Measurements from ENCODE around the gene CENPX.

Gene CENPX

GRCh38 chr17:81995463-81996231 lies 27.0 kb downstream of the CENPX start:
- Histone ChIP-seq H3K36me3 (replicated peaks; ENCODE audit: low read depth, low read length) (no peaks in the 10 kb centered on the region), H2AFZ (ENCODE audit: low read depth, low read length) (no peak overlapping the region), H3K9me3 (ENCODE audit: insufficient read depth, low read length) (no peaks in the 10 kb centered on the region), H3K4me3 (ENCODE audit: low read length) (no peak overlapping the region), H3K27ac (ENCODE audit: low read length) (no peak overlapping the region), H3K79me2 (ENCODE audit: low read length) (no peaks in the 10 kb centered on the region), H3K4me2 (ENCODE audit: low read length) (no peak overlapping the region), H3K9ac (ENCODE audit: low read length) (no peak overlapping the region), H4K20me1 (ENCODE audit: insufficient read depth, low read length) (no peaks in the 10 kb centered on the region), H3K4me1 (ENCODE audit: low read length) (no peaks in the 10 kb centered on the region), H3K27me3 (ENCODE audit: low read depth, low read length) (no peaks in the 10 kb centered on the region)
- TF ChIP-seq EZH2phosphoT487 (IDR thresholded peaks at IDR 0.05; ENCODE audit: low read depth) (no peak), CTCF (IDR thresholded peaks at IDR 0.05; ENCODE audit: low read depth, low read length) (no peak)

- Histone ChIP-seq H3K9ac (ENCODE audit: low read length) (no peak overlapping the region), H4K20me1 (ENCODE audit: insufficient read depth, low read length) (no peaks in the 10 kb centered on the region), H3K79me2 (ENCODE audit: low read length) (no peaks in the 10 kb centered on the region), H3K36me3 (replicated peaks; ENCODE audit: low read depth, low read length) (no peaks in the 10 kb centered on the region), H3K27ac (ENCODE audit: low read length) (no peak overlapping the region), H2AFZ (ENCODE audit: low read depth, low read length) (no peak overlapping the region), H3K4me2 (ENCODE audit: low read length) (no peak overlapping the region), H3K9me3 (ENCODE audit: insufficient read depth, low read length) (no peaks in the 10 kb centered on the region), H3K4me1 (ENCODE audit: low read length) (no peaks in the 10 kb centered on the region), H3K27me3 (ENCODE audit: low read depth, low read length) (no peaks in the 10 kb centered on the region), H3K4me3 (ENCODE audit: low read length) (no peak overlapping the region)
- TF ChIP-seq EZH2phosphoT487 (IDR thresholded peaks at IDR 0.05; ENCODE audit: low read depth): no peak
Measured at GRCh38 chr17:81994593-81995462, 27.9 kb downstream of the CENPX start.

- Histone ChIP-seq H4K20me1 (ENCODE audit: insufficient read depth, low read length) (no peaks in the 10 kb centered on the region), H3K9ac (ENCODE audit: low read length) (no peak overlapping the region), H3K4me3 (ENCODE audit: low read length) (no peak overlapping the region), H3K9me3 (ENCODE audit: insufficient read depth, low read length) (no peaks in the 10 kb centered on the region), H3K27ac (ENCODE audit: low read length) (no peak overlapping the region), H2AFZ (ENCODE audit: low read depth, low read length) (no peak overlapping the region), H3K36me3 (replicated peaks; ENCODE audit: low read depth, low read length) (no peaks in the 10 kb centered on the region), H3K4me1 (ENCODE audit: low read length) (no peaks in the 10 kb centered on the region), H3K27me3 (ENCODE audit: low read depth, low read length) (no peaks in the 10 kb centered on the region), H3K4me2 (ENCODE audit: low read length) (no peak overlapping the region), H3K79me2 (ENCODE audit: low read length) (no peaks in the 10 kb centered on the region)
- TF ChIP-seq CTCF (IDR thresholded peaks at IDR 0.05; ENCODE audit: low read depth, low read length) (no peak), EZH2phosphoT487 (IDR thresholded peaks at IDR 0.05; ENCODE audit: low read depth) (no peak)
Measured at GRCh38 chr17:81993729-81994592, 28.7 kb downstream of the CENPX start.

- no peak overlapping the region for H2AFZ ChIP-seq (ENCODE audit: low read depth, low read length)
- no peaks in the 10 kb centered on the region for H3K27me3 ChIP-seq (ENCODE audit: low read depth, low read length)
- H3K9ac ChIP-seq (ENCODE audit: low read length): no peak overlapping the region
- H3K9me3 ChIP-seq (ENCODE audit: insufficient read depth, low read length): no peaks in the 10 kb centered on the region
- H3K4me1 ChIP-seq (ENCODE audit: low read length): no peaks in the 10 kb centered on the region
- no peak overlapping the region for H3K4me2 ChIP-seq (ENCODE audit: low read length)
- no peak overlapping the region for H3K4me3 ChIP-seq (ENCODE audit: low read length)
- H4K20me1 ChIP-seq (ENCODE audit: insufficient read depth, low read length): no peaks in the 10 kb centered on the region
- no peak overlapping the region for H3K27ac ChIP-seq (ENCODE audit: low read length)
- no peaks in the 10 kb centered on the region for H3K79me2 ChIP-seq (ENCODE audit: low read length)
- no peaks in the 10 kb centered on the region for H3K36me3 ChIP-seq (replicated peaks; ENCODE audit: low read depth, low read length)
- TF ChIP-seq CTCF (IDR thresholded peaks at IDR 0.05; ENCODE audit: low read depth, low read length): no peak
- TF ChIP-seq EZH2phosphoT487 (IDR thresholded peaks at IDR 0.05; ENCODE audit: low read depth): no peak
Measured at GRCh38 chr17:81992306-81993102, 30.2 kb downstream of the CENPX start.

Measured in OCI-LY3 (cell line).